ENCODE results near the gene WDR62.

WDR62 gene

GRCh38 chr19:36093146-36093662 lies 38.5 kb downstream of the WDR62 start:
- no peak for DNase-seq (ENCODE audit: low read depth in 1 of 2, low spot score in 1 of 2)
- Histone ChIP-seq H3K27me3 (ENCODE audit: insufficient read depth, poor library complexity, severe bottlenecking) (no peaks in the 10 kb centered on the region), H3K27ac (replicated peaks) (no peak overlapping the region), H3K4me3 (replicated peaks; ENCODE audit: insufficient read depth, low read length) (no peak overlapping the region)
- TF ChIP-seq POLR2AphosphoS5 (IDR thresholded peaks at IDR 0.05; ENCODE audit: low read depth) (no peak), CTCF (IDR thresholded peaks at IDR 0.05; ENCODE audit: insufficient read depth, low read length) (no peak), SPI1 (IDR thresholded peaks at IDR 0.05; ENCODE audit: borderline replicate concordance, low read depth) (no peak), GABPA (IDR thresholded peaks at IDR 0.05; ENCODE audit: low read depth) (no peak), REST (IDR thresholded peaks at IDR 0.05; ENCODE audit: insufficient replicate concordance, low read depth) (no peak)

GRCh38 chr19:36093687-36094086 lies 39.0 kb downstream of the WDR62 start:
- no peak for DNase-seq (ENCODE audit: low read depth in 1 of 2, low spot score in 1 of 2)
- TF ChIP-seq CTCF (IDR thresholded peaks at IDR 0.05; ENCODE audit: insufficient read depth, low read length), result no peak
- TF ChIP-seq REST (IDR thresholded peaks at IDR 0.05; ENCODE audit: insufficient replicate concordance, low read depth), result no peak
- no peak for TF ChIP-seq POLR2AphosphoS5 (IDR thresholded peaks at IDR 0.05; ENCODE audit: low read depth)
- TF ChIP-seq GABPA (IDR thresholded peaks at IDR 0.05; ENCODE audit: low read depth), result no peak
- no peak for TF ChIP-seq SPI1 (IDR thresholded peaks at IDR 0.05; ENCODE audit: borderline replicate concordance, low read depth)
- no peak overlapping the region for H3K4me3 ChIP-seq (replicated peaks; ENCODE audit: insufficient read depth, low read length)
- no peak overlapping the region for H3K27ac ChIP-seq (replicated peaks)
- no peaks in the 10 kb centered on the region for H3K27me3 ChIP-seq (ENCODE audit: insufficient read depth, poor library complexity, severe bottlenecking)

GRCh38 chr19:36097036-36097435 lies 42.3 kb downstream of the WDR62 start:
- no peak for DNase-seq (ENCODE audit: low read depth in 1 of 2, low spot score in 1 of 2)
- Histone ChIP-seq H3K27ac (replicated peaks) (no peak overlapping the region), H3K4me3 (replicated peaks; ENCODE audit: insufficient read depth, low read length) (no peak overlapping the region)

More at GRCh38 chr19:36097036-36097435, 42.3 kb downstream of the WDR62 start:
- H3K27me3 ChIP-seq (ENCODE audit: insufficient read depth, poor library complexity, severe bottlenecking), result no peaks in the 10 kb centered on the region
- TF ChIP-seq CTCF (IDR thresholded peaks at IDR 0.05; ENCODE audit: insufficient read depth, low read length), result no peak
- no peak for TF ChIP-seq GABPA (IDR thresholded peaks at IDR 0.05; ENCODE audit: low read depth)
- no peak for TF ChIP-seq POLR2AphosphoS5 (IDR thresholded peaks at IDR 0.05; ENCODE audit: low read depth)
- no peak for TF ChIP-seq SPI1 (IDR thresholded peaks at IDR 0.05; ENCODE audit: borderline replicate concordance, low read depth)
